Measurements from ENCODE around the gene MAPRE2.
"Not testable (repeated sequence)": the region's sequence is repeated elsewhere in the genome, so short reads cannot be mapped to it uniquely, and the experiment has no call there.

- not testable (repeated sequence) for TF ChIP-seq CTCF, POLR2A (IDR thresholded peaks at IDR 0.05)
Measured at GRCh38 chr18:35170323-35170722, 129.1 kb downstream of the MAPRE2 start.
